ENCODE measurements around the gene NUCB1. TPM values are rescaled to one million over a fixed set of nuclear protein-coding genes. Genes with fewer than 3 reads are reported as not detected.
"Not testable (repeated sequence)": the region's sequence is repeated elsewhere in the genome, so short reads cannot be mapped to it uniquely, and the experiment has no call there.

Gene NUCB1
- total RNA-seq, 2 donors from 2014 or later = 213 to 270 TPM

DNA sequence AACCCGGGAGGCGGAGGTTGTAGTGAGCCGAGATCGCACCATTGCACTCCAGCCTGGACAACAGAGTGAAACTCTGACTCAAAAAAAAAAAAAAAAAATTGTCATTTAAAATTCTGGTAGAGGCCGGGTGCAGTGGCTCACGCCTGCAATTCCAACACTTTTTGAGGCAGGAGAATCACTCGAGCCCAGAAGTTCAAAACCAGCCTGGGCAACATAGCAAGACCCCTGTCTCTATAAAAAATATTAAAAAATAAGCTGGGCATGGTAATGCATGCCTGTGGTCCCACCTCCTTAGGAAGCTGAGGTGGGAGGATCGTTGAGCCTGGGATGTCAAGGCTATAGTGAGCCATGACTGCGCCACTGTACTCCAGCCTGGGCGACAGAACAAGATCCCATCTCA, 6.2 kb downstream of the NUCB1 start:
- ATAC-seq = no peak
- Mint-ChIP-seq H3K36me3 (no peaks in the 10 kb centered on the region), H3K4me1 (ENCODE audit: low read depth in 2 of 2) (peaks cover 13 to 15% of the 10 kb centered on the region in 2 donors), H3K9me3 (no peaks in the 10 kb centered on the region), H3K27ac (no peak overlapping the region), H3K27me3 (no peaks in the 10 kb centered on the region), H3K4me3 (no peak overlapping the region)
- DNase-seq (ENCODE audit: low spot score) = no peak

DNA sequence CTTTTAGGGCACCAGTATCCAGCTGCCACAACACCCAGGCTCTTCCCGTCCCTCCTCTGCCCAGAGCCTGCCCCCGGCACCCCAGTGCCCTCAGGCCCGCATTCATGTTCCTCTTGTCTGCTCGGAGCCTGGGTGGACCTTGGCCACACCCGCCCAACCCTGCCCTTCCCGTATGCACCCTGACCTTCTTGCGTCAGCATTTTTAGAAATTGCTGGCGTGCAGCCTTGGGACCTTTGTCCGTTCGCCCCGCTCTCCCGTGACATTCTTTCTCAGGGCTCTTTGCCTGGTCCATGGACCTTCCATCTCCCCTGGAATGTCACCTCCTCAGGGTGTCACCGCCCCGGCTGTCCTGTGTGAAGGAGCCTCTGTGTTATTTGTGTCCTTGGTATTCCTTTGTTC, 7.6 kb downstream of the NUCB1 start:
- H3K27me3 Mint-ChIP-seq = no peaks in the 10 kb centered on the region
- ATAC-seq (no peak), DNase-seq (ENCODE audit: low spot score) (no peak)
- peaks cover 1 to 6% of the 10 kb centered on the region in 2 donors for H3K4me1 Mint-ChIP-seq (ENCODE audit: low read depth in 2 of 2)
- H3K36me3 Mint-ChIP-seq = no peaks in the 10 kb centered on the region
- no peak overlapping the region for H3K27ac Mint-ChIP-seq
- no peaks in the 10 kb centered on the region for H3K9me3 Mint-ChIP-seq
- H3K4me3 Mint-ChIP-seq = no peak overlapping the region

DNA sequence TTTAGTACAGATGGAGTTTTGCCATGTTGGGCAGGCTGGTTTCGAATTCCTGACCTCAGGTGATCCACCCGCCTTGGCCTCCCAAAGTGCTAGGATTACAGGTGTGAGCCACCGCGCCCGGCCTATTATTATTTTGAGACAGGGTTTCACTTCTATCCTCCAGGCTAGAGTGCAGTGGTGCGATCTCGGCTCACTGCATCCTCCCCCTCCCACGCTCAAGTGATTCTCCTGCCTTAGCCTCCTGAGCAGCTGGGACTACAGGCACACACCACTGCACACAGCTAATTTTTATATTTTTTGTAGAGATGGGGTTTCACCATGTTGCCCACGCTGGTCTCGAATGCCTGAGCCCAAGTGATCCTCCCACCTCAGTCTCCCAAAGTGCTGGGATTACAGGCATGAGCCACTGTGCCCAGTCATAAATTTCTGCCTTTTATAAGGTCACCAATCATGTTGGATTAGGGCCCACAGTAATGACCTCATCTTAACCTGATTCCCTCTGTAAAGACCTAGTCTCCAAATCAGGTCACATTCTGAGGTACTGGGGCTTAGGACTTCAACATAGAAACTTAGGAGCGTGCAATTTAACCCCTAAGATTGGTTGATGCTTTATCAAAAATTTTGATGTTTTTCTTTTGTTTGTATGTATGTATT, 9.4 kb downstream of the NUCB1 start:
- not testable (repeated sequence) for H3K27me3 Mint-ChIP-seq; H3K4me1 Mint-ChIP-seq (ENCODE audit: low read depth in 2 of 2); ATAC-seq; H3K27ac Mint-ChIP-seq; DNase-seq (ENCODE audit: low spot score); H3K4me3 Mint-ChIP-seq; H3K36me3 Mint-ChIP-seq; H3K9me3 Mint-ChIP-seq

DNA sequence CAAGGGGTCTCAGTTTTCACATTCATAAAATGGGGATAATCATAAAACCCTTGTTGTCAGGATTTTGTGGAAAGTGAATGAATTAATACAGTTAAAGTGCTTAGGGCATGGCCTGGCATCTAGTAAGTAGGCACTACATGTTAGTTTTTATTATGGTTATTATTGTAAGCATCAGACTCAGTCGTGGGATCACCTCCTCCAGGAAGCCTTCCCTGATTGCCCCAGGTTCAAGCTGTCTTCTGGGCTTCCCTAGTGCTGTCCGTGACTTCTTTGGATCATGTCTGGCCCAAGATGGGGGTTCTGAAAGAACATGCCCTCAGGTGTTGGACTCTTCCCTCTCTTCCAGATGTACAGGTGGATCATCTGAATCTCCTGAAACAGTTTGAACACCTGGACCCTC, 10.7 kb downstream of the NUCB1 start:
- Mint-ChIP-seq H3K27me3 (no peaks in the 10 kb centered on the region), H3K27ac (no peak overlapping the region), H3K9me3 (no peaks in the 10 kb centered on the region), H3K4me1 (ENCODE audit: low read depth in 2 of 2) (peaks cover 0 to 4% of the 10 kb centered on the region in 2 donors), H3K36me3 (peaks cover 7% of the 10 kb centered on the region), H3K4me3 (no peak overlapping the region)
- ATAC-seq (no peak), DNase-seq (ENCODE audit: low spot score) (no peak)

DNA sequence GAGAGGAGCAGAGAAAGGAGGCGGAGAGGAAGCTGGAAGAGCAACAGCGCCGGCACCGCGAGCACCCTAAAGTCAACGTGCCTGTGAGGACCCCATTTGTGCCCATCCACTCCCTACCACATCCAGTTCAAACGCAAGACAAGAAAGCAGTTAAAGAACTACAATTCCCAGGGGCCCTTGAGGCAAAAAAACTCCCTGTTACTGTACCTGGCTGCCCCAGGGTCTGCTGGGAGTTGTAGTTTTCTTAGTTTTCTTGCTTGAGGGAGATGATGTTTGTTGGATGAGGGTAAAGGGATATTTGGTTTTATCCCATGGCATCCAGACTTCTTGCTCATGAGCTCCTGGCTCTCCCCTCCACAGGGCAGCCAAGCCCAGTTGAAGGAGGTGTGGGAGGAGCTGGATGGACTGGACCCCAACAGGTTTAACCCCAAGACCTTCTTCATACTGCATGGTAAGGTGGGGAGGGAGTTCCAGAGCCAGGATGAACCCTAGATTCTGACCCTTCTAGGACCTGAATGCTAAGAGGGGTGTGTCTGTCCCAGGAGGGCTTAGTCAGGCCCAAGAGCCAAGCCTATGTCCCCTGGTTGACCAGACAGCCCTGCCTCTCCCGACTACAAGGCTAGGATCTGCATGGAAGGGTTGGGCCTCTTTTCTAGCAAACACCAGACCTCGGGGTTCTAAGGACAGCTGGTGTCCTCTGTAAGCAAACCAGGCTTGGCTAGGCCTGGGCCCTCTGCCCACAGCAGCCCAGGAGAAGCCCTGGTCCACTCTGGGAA, 13.2 kb downstream of the NUCB1 start:
- Mint-ChIP-seq H3K4me1 (ENCODE audit: low read depth in 2 of 2) (peaks cover 0 to 7% of the 10 kb centered on the region in 2 donors), H3K9me3 (no peaks in the 10 kb centered on the region), H3K27ac (no peak overlapping the region), H3K36me3 (peaks cover 11% of the 10 kb centered on the region), H3K4me3 (no peak overlapping the region), H3K27me3 (no peaks in the 10 kb centered on the region)
- DNase-seq (ENCODE audit: low spot score) (no peak), ATAC-seq (peak; percentile 52 to 65)

DNA sequence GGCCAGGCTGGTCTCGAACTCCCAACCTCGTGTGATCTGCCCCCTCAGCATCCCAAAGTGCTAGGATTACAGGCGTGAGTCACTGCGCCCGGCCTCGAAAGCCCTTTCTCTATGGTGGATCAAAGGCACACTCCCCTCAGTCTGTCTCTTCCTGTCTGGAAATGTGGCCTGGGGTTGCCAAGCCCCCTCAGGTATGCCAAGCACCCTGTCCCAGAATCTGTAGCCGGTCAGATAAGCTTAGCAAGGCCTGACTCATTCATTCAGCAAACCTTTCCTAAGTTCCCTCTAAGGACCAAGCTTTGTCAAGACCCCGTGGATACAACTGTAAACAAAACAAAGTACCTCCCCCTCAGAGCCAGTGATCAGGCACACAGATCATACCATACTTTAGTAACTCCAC, 14.1 kb downstream of the NUCB1 start:
- H3K9me3 Mint-ChIP-seq = no peaks in the 10 kb centered on the region
- H3K4me3 Mint-ChIP-seq = no peak overlapping the region
- ATAC-seq = no peak
- H3K27ac Mint-ChIP-seq = peak overlapping the region in 1 of 2 donors; percentile 34
- no peak for DNase-seq (ENCODE audit: low spot score)
- peaks cover 0 to 7% of the 10 kb centered on the region in 2 donors for H3K4me1 Mint-ChIP-seq (ENCODE audit: low read depth in 2 of 2)
- H3K27me3 Mint-ChIP-seq = no peaks in the 10 kb centered on the region
- H3K36me3 Mint-ChIP-seq = peaks cover 11% of the 10 kb centered on the region

DNA sequence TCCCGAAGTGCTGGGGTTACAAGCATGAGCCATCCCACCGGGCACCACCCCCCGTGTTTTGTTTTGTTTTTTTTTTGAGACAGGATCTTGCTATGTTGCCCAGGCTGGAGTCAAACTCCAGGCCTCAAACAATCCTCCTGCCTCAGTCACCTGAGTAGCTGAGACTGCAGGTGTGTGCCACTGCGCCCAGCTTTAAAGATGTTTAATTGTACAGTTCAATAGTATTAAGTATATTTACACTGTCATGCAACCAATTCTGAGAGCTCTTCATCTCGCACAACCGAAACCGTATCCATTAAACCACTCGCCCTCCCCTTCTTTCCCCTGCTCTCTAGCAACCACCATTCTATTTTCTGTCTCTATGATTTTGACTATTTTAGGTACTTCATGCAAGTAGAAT, 15.6 kb downstream of the NUCB1 start:
- no peak overlapping the region for H3K4me3 Mint-ChIP-seq
- H3K27ac Mint-ChIP-seq = no peak overlapping the region
- no peaks in the 10 kb centered on the region for H3K27me3 Mint-ChIP-seq
- H3K9me3 Mint-ChIP-seq = no peaks in the 10 kb centered on the region
- peaks cover 0 to 7% of the 10 kb centered on the region in 2 donors for H3K4me1 Mint-ChIP-seq (ENCODE audit: low read depth in 2 of 2)
- no peak for ATAC-seq
- DNase-seq (ENCODE audit: low spot score) = no peak
- peaks cover 11% of the 10 kb centered on the region for H3K36me3 Mint-ChIP-seq

DNA sequence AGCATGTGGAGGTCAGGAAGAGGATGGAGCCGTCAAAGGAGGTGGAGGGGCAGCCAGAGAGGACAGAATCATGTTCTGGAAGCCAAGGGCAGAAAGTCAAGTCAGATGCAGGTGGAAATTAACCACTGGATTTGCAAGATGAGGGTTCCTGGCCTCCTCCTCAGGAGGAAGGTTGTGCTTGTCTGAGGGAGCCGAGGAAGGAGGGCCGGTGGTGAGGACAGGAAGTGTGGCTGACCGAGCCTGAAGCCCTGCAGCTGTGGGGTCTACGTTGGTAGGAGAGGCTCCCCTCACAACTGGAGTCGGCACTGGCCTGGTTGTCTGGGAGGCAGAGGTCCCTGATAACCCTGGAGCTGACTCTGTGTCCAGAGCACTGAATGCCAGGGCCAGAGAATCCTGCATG, 18.0 kb downstream of the NUCB1 start:
- Mint-ChIP-seq H3K27me3 (no peaks in the 10 kb centered on the region), H3K36me3 (peaks cover 11% of the 10 kb centered on the region)

DNA sequence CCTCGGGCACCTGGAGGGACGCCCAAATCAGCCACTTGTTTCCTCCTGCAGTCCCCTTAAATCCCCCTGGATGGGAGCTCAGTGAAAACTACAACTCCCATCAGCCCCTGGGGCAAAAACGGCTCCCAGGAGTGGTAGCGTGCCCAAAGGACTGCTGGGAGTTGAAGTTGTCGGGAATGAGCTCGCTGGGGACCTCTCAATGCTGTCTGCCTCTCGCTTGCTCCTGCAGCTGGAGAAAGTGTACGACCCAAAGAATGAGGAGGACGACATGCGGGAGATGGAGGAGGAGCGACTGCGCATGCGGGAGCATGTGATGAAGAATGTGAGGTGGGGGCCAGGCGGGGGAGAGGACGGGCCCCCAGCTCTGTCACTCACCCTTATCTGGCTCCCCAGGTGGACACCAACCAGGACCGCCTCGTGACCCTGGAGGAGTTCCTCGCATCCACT, 18.7 kb downstream of the NUCB1 start:
- no peak overlapping the region for H3K27ac Mint-ChIP-seq
- DNase-seq (ENCODE audit: low spot score) (no peak), ATAC-seq (peak; percentile 42 to 60)
- H3K4me1 Mint-ChIP-seq (ENCODE audit: low read depth in 2 of 2) = peaks cover 0 to 6% of the 10 kb centered on the region in 2 donors
- no peak overlapping the region for H3K4me3 Mint-ChIP-seq
- peaks cover 11% of the 10 kb centered on the region for H3K36me3 Mint-ChIP-seq
- H3K27me3 Mint-ChIP-seq = no peaks in the 10 kb centered on the region
- H3K9me3 Mint-ChIP-seq = no peaks in the 10 kb centered on the region

More for the DNA sequence above, 18.0 kb downstream of the NUCB1 start:
- DNase-seq (ENCODE audit: low spot score) = no peak
- no peaks in the 10 kb centered on the region for H3K9me3 Mint-ChIP-seq
- H3K4me1 Mint-ChIP-seq (ENCODE audit: low read depth in 2 of 2) = peaks cover 0 to 5% of the 10 kb centered on the region in 2 donors
- H3K4me3 Mint-ChIP-seq = no peak overlapping the region
- no peak for ATAC-seq
- no peak overlapping the region for H3K27ac Mint-ChIP-seq

DNA sequence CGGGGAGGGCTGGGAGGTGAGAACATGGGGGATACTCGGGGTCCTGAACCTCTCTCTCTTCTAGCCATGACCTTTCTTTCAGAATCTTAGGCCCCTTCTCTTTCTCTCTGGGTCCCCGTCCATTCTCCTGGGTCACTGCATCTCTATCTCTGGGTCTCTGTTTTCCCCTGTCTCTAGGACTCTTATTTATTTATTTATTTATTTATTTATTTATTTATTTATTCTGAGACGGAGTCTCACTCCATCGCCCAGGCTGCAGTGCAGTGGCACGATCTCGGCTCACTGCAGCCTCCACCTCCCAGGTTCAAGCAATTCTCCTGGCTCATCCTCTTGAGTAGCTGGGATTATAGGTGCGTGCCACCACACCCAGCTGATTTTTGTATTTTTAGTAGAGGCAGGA, 19.2 kb downstream of the NUCB1 start:
- H3K36me3 Mint-ChIP-seq; H3K27me3 Mint-ChIP-seq; H3K4me3 Mint-ChIP-seq; H3K4me1 Mint-ChIP-seq (ENCODE audit: low read depth in 2 of 2); DNase-seq (ENCODE audit: low spot score); H3K27ac Mint-ChIP-seq; H3K9me3 Mint-ChIP-seq: not testable (repeated sequence)
- ATAC-seq = peak in 1 of 2 donors; percentile 21

DNA sequence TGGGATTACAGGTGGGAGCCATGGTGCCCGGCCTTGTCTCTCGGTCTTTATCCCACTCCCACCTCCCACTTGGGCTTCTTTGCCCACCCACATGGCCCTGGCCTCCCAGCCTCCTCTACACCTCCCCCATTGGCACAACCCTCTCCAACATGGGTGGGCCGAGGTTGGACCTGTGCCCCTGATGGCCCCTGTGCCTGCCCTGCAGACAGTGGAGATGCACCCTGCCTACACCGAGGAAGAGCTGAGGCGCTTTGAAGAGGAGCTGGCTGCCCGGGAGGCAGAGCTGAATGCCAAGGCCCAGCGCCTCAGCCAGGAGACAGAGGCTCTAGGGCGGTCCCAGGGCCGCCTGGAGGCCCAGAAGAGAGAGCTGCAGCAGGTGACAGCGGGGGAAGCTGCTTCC, 20.8 kb downstream of the NUCB1 start:
- no peak overlapping the region for H3K27ac Mint-ChIP-seq
- peaks cover 3% of the 10 kb centered on the region for H3K36me3 Mint-ChIP-seq
- peaks cover 0 to 4% of the 10 kb centered on the region in 2 donors for H3K4me1 Mint-ChIP-seq (ENCODE audit: low read depth in 2 of 2)
- DNase-seq (ENCODE audit: low spot score) (no peak), ATAC-seq (no peak)
- H3K9me3 Mint-ChIP-seq = no peaks in the 10 kb centered on the region
- no peak overlapping the region for H3K4me3 Mint-ChIP-seq
- H3K27me3 Mint-ChIP-seq = no peaks in the 10 kb centered on the region

DNA sequence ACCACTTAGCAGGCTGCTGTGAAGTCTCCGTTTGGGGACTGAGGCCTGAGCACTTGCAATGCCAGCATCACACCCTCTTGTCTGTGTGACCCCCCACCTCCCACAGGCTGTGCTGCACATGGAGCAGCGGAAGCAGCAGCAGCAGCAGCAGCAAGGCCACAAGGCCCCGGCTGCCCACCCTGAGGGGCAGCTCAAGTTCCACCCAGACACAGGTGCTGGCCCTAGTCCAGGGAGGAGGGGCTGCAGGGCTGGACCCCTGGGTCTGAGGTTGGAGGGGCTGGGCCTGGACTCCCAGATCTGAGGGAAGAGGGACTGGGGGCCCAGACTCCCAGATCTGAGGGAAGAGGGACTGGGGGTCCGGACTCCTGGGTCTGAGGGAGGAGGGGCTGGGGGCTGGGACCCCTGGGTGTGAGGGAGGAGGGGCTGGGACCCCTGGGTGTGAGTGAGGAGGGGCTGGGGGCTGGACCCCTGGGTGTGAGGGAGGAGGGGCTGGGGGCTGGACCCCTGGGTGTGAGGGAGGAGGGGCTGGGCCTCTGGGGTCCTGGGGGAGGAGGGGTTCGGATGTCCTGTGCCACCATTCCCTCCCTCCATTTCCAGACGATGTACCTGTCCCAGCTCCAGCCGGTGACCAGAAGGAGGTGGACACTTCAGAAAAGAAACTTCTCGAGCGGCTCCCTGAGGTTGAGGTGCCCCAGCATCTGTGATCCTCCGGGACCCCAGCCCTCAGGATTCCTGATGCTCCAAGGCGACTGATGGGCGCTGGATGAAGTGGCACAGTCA, 21.8 kb downstream of the NUCB1 start:
- no peaks in the 10 kb centered on the region for H3K36me3 Mint-ChIP-seq
- no peak overlapping the region for H3K27ac Mint-ChIP-seq
- peaks cover 0 to 2% of the 10 kb centered on the region in 2 donors for H3K4me1 Mint-ChIP-seq (ENCODE audit: low read depth in 2 of 2)
- H3K27me3 Mint-ChIP-seq = no peaks in the 10 kb centered on the region
- ATAC-seq (no peak), DNase-seq (ENCODE audit: low spot score) (no peak)
- H3K4me3 Mint-ChIP-seq = no peak overlapping the region
- H3K9me3 Mint-ChIP-seq = no peaks in the 10 kb centered on the region

DNA sequence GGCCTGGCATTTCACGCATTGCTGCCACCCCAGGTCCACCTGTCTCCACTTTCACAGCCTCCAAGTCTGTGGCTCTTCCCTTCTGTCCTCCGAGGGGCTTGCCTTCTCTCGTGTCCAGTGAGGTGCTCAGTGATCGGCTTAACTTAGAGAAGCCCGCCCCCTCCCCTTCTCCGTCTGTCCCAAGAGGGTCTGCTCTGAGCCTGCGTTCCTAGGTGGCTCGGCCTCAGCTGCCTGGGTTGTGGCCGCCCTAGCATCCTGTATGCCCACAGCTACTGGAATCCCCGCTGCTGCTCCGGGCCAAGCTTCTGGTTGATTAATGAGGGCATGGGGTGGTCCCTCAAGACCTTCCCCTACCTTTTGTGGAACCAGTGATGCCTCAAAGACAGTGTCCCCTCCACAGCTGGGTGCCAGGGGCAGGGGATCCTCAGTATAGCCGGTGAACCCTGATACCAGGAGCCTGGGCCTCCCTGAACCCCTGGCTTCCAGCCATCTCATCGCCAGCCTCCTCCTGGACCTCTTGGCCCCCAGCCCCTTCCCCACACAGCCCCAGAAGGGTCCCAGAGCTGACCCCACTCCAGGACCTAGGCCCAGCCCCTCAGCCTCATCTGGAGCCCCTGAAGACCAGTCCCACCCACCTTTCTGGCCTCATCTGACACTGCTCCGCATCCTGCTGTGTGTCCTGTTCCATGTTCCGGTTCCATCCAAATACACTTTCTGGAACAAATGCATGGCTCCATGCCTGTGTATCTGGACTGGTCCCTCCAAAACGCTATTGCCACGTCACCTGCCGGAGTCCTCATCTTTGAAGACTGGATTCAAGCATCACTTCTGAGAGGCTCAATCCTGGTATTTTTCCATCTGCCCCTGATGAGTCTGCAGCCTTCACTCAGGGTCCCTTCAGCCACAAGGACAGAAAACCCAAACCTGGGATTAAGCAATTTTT, 22.7 kb downstream of the NUCB1 start:
- ATAC-seq = no peak

More for the DNA sequence above, 22.7 kb downstream of the NUCB1 start:
- no peak for DNase-seq (ENCODE audit: low spot score)
- Mint-ChIP-seq H3K27me3 (no peaks in the 10 kb centered on the region), H3K4me1 (ENCODE audit: low read depth in 2 of 2) (peaks cover 0 to 2% of the 10 kb centered on the region in 2 donors), H3K27ac (no peak overlapping the region), H3K9me3 (no peaks in the 10 kb centered on the region), H3K36me3 (no peaks in the 10 kb centered on the region), H3K4me3 (no peak overlapping the region)
